ENCODE measurements around the gene GOLGA6B.
A peak's percentile ranks its signal among the peaks of the same experiment; 100 is the strongest.
"Not testable (repeated sequence)": the region's sequence is repeated elsewhere in the genome, so short reads cannot be mapped to it uniquely, and the experiment has no call there.

GOLGA6B gene

DNA sequence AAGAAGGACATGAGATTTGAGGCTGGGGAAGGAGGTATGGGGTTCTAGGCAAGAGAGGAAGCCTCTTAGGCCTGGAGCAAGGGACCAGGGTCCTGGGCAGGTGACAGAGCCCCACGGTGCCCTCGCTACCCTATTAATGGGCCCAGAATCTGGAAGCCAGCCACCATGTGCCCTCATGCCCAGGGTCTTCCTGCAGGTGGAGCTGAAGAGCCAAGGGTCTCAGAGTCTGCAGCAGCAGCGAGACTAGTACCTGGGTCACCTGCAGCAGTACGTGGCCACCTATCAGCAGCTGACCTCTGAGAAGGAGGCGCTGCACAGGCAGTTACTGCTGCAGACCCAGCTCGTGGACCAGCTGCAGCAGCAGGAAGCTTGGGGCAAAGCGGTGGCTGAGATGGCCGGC is 9.4 kb downstream of the GOLGA6B start:
- not testable (repeated sequence) for DNase-seq (ENCODE audit: low read depth)

- DNase-seq (ENCODE audit: low read depth): not testable (repeated sequence)
These were observed 11.2 kb downstream of the GOLGA6B start for GRCh38 chr15:72665706-72666105.

- not testable (repeated sequence) for DNase-seq (ENCODE audit: low read depth)
These were observed 15.3 kb downstream of the GOLGA6B start for GRCh38 chr15:72669803-72670202.

GRCh38 chr15:72670656-72671352 is 16.3 kb downstream of the GOLGA6B start:
- DNase-seq (ENCODE audit: low read depth): peak; percentile 78

GRCh38 chr15:72671525-72671924 is 17.0 kb downstream of the GOLGA6B start:
- DNase-seq (ENCODE audit: low read depth): no peak

GRCh38 chr15:72676838-72677237 is 22.3 kb downstream of the GOLGA6B start:
- DNase-seq (ENCODE audit: low read depth): no peak

GRCh38 chr15:72680931-72681330 is 26.4 kb downstream of the GOLGA6B start:
- no peak for DNase-seq (ENCODE audit: low read depth)

GRCh38 chr15:72682772-72683171 is 28.3 kb downstream of the GOLGA6B start:
- no peak for DNase-seq (ENCODE audit: low read depth)

DNA sequence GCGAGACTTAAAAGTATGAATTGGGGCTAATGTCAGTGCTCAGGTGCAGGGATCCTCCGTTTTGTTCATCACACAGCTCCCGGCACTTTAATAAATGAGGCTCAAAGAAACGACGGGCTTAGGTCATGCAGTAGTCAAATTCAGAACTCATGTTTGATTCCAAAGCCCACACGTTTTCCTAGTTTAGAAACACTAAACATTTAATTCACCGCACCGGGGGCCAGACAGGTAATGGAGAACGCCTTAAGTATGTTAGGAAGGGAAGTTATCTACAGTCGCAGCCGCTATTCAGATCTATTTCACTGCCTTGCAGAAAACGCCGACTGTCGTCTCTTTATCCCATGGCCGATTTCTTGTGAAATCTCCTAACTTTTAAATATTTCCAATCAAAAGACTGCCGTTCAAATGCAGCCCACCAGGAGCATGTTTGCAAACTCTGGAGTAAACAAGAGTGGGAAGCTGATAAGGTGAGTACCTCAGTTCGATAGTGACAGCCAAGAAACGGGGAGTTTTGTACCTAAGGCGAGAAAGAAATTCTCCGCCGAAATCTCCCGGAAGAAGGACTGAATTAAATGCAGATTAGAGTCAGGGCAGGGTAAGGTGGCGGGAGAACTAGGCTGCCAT is 30.9 kb downstream of the GOLGA6B start:
- peak; percentile 34 for DNase-seq (ENCODE audit: low read depth)

DNA sequence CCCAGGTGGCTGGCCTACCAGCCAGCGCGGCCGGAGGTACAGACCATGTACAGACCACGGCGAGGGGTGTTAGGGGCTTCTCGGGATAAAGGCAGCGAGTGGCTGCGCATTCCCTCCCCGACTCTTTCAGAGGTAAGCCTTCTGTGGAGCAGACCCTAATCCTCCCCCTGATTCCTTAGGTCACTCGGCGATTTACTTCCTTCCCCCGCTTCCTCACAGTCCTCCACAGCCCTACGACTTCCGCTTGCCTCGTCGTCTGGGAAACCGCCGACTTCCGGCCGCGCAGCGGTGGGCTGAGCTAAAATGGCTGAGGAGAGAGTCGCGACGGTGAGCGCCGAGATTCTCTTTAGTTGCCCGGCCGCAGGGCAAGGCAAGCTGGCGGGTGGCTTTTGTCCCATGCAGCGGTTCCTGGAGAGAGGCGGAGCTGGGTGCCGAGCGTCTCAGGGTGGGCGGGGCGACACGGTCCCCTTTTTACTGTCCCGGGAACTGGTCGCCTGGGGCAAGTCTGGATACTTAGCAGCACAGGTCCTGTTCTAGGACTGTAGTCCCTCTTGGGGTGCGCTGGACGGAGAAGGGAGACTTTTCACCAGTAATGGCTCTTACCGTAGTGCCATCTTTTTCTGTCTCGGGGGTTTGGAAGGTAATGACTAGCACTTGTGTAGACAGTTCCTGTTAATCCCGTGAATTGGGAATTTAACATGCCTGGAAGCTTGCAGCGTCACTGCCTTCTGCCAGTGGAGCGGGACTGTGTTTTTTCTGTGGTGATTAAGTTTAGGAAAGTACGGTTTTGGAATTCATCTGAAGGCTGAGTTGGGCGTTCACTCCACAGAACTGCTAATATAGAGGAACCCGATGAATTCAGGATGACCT is 31.7 kb downstream of the GOLGA6B start, which contains the start of the genes BBS4 and HIGD2B:
Gene BBS4 (plus strand): TSS at position 283 of the 870 bp plus-strand sequence. CDS start 21 bp downstream, at position 304.
Gene HIGD2B (minus strand): TSS at position 258 of the 870 bp plus-strand sequence. CDS start 9,808 bp downstream, outside the sequence.
- DNase-seq (ENCODE audit: low read depth): peak; percentile 90

GRCh38 chr15:72688697-72689096 is 34.2 kb downstream of the GOLGA6B start:
- no peak for DNase-seq (ENCODE audit: low read depth)

GRCh38 chr15:72690938-72691337 is 36.4 kb downstream of the GOLGA6B start:
- DNase-seq (ENCODE audit: low read depth): no peak

DNA sequence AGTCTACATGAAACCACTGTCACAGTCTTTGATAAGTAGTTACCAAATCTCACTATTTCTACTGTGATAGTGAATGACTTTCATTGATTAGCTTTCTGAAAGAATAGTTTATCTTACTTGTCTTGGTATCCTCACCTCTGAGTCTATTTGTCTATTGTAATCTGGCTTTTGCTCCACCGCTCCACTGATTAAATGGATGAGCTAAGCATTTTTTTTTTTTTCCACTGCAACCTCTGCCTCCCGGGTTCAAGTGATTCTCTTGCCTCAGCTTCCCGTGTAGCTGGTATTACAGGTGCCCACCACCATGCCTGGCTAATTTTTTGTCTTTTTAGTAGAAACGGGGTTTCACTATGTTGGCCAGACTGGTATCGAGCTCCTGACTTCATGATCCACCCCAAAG is 44.4 kb downstream of the GOLGA6B start:
- no peak for DNase-seq (ENCODE audit: low read depth)

- no peak for DNase-seq (ENCODE audit: low read depth)
These were observed 45.6 kb downstream of the GOLGA6B start for GRCh38 chr15:72700076-72700475.

- DNase-seq (ENCODE audit: low read depth): peak; percentile 60
These were observed 51.8 kb downstream of the GOLGA6B start for GRCh38 chr15:72706266-72706665.

- DNase-seq (ENCODE audit: low read depth): not testable (repeated sequence)
These were observed 54.2 kb downstream of the GOLGA6B start for GRCh38 chr15:72708551-72709303.
